HCT116 (cell line): ENCODE measurements around the gene IL17B. TPM values are rescaled to one million over a fixed set of nuclear protein-coding genes. Genes with fewer than 3 reads are reported as not detected.

Experiments used
- ATAC-seq: fragments of 200-7000 bp; cut with Tn5 transposase; 2 replicates; pipeline ENCODE4 v1.9.1; 2020; ENCODE audit warnings: mild to moderate bottlenecking, moderate library complexity
- BruUV-seq: library from RNA; stranded (reverse); fragments of 400-500 nt; replicated peaks from 2 replicates; lab custom pipeline; 2021; lab: Mats Ljungman, UMichigan
- CTCF ChIA-PET: fragments of 300-600 bp; sonication (Branson Sonifier 250); formaldehyde crosslinking; loops from one replicate; lab custom pipeline; 2021; ENCODE audit warnings: antibody characterized with exemption; lab: Charles Lee
- POLR2A ChIA-PET: fragments of 300-600, 350-600 bp; sonication (Branson Sonifier 250); formaldehyde crosslinking; loops from one replicate; lab custom pipeline; 2021; ENCODE audit warnings: antibody characterized with exemption; lab: Charles Lee
- RAD21 ChIA-PET, 2 experiments: fragments of 300-600 bp; sonication (Branson Sonifier 250); formaldehyde crosslinking; loops; one replicate each; lab custom pipeline; 2023; ENCODE audit warnings: low total read pairs in 2 of 2; ENCODE audit not compliant: uncharacterized antibody in 2 of 2, unreplicated experiment in 2 of 2, low non-redundant PET in 1 of 2; lab: Charles Lee
- DNase-seq: peaks from one replicate; pipeline ENCODE4 v3.0.0-alpha.2; 2010; ENCODE audit warnings: low read depth, low spot score
- H2AFZ ChIP-seq: fragments of 200-600 bp; shearing (Covaris generic), sonication (generic); 2 replicates; pipeline ENCODE4 v1.6.1; 2017; ENCODE audit warnings: low read depth, mixed run types, mixed read lengths, antibody characterized with exemption, low read length; ENCODE audit not compliant: poor library complexity, severe bottlenecking
- H3K27ac ChIP-seq: 2 replicates; pipeline ENCODE4 v1.5.1; 2012; ENCODE audit warnings: low read depth, low read length
- H3K27me3 ChIP-seq: fragments of 200-600 bp; sonication (generic); 2 replicates; pipeline ENCODE4 v1.6.1; 2016; ENCODE audit warnings: mixed run types, low read length, mixed read lengths; ENCODE audit not compliant: insufficient read depth
- H3K36me3 ChIP-seq, 2 experiments: fragments of 200-500 bp in 1 of 2; fragments of 200-600 bp in 1 of 2; sonication (Bioruptor generic) in 1 of 2; sonication (generic) in 1 of 2; 2 replicates each; pipeline versions ENCODE4 v1.5.1 to v1.6.1; 2014 to 2016; ENCODE audit warnings: low read length in 2 of 2, inconsistent platforms in 1 of 2, mixed read lengths in 1 of 2, mixed run types in 1 of 2; ENCODE audit not compliant: insufficient read depth in 2 of 2, control insufficient read depth in 1 of 2
- H3K4me1 ChIP-seq, 2 experiments: fragments of 200-600 bp in 1 of 2; sonication (generic) in 1 of 2; 2 replicates each; pipeline versions ENCODE4 v1.5.1 to v1.6.1; 2012 to 2017; ENCODE audit warnings: low read length in 2 of 2, inconsistent platforms in 1 of 2, mild to moderate bottlenecking in 1 of 2, mixed read lengths in 1 of 2, mixed run types in 1 of 2, moderate library complexity in 1 of 2; ENCODE audit not compliant: insufficient read depth in 2 of 2, control insufficient read depth in 1 of 2
- H3K4me2 ChIP-seq: fragments of 200-600 bp; sonication (generic); 2 replicates; pipeline ENCODE4 v1.6.1; 2017; ENCODE audit warnings: mixed run types, low read length, mixed read lengths
- H3K4me3 ChIP-seq, 2 experiments: fragments of 200-600 bp in 1 of 2; sonication (generic) in 1 of 2; replicated peaks in 1 of 2; 2 replicates each; pipeline ENCODE4 v1.5.1; 2011 to 2016; ENCODE audit warnings: low read length in 2 of 2, control low read depth in 1 of 2, low read depth in 1 of 2, mild to moderate bottlenecking in 1 of 2, mixed read lengths in 1 of 2, mixed run types in 1 of 2
- H3K79me2 ChIP-seq: fragments of 200-600 bp; sonication (generic); 2 replicates; pipeline ENCODE4 v1.6.1; 2017; ENCODE audit warnings: mild to moderate bottlenecking, mixed run types, low read length, moderate library complexity, mixed read lengths; ENCODE audit not compliant: insufficient read depth
- H3K9ac ChIP-seq: fragments of 200-600 bp; sonication (generic); 2 replicates; pipeline ENCODE4 v1.6.1; 2016; ENCODE audit warnings: low read length, mixed read lengths
- H3K9me2 ChIP-seq: fragments of 200-600 bp; sonication (generic), shearing (Covaris generic); 2 replicates; pipeline ENCODE4 v1.6.1; 2017; ENCODE audit warnings: mixed run types, mild to moderate bottlenecking, moderate library complexity; ENCODE audit not compliant: insufficient read depth
- H3K9me3 ChIP-seq, 2 experiments: fragments of 200-500 bp in 1 of 2; fragments of 200-600 bp in 1 of 2; sonication (Bioruptor generic) in 1 of 2; sonication (generic) in 1 of 2; 2 replicates each; pipeline ENCODE4 v1.6.1; 2014 to 2017; ENCODE audit warnings: low read length in 2 of 2, mixed read lengths in 2 of 2, inconsistent platforms in 1 of 2, low read depth in 1 of 2, mild to moderate bottlenecking in 1 of 2, mixed run types in 1 of 2, moderate library complexity in 1 of 2; ENCODE audit not compliant: control insufficient read depth in 1 of 2, insufficient read depth in 1 of 2
- H4K20me1 ChIP-seq: fragments of 200-600 bp; sonication (generic), shearing (Covaris generic); 2 replicates; pipeline ENCODE4 v1.6.1; 2017; ENCODE audit warnings: mixed run types, mild to moderate bottlenecking, moderate library complexity; ENCODE audit not compliant: insufficient read depth
- ATF3 ChIP-seq: IDR thresholded peaks from 2 replicates; pipeline ENCODE4 v1.6.1; 2012
- CBX3 ChIP-seq: IDR thresholded peaks from 2 replicates; pipeline ENCODE4 v1.6.1; 2012; ENCODE audit warnings: low read depth
- CTCF ChIP-seq, 3 experiments: fragments of 200-600 bp in 1 of 3; sonication (generic) in 1 of 3; IDR thresholded peaks in 2 of 3; conservative IDR thresholded peaks in 1 of 3; 2 replicates each; pipeline ENCODE4 v1.5.1; 2012 to 2017; ENCODE audit warnings: low read depth in 2 of 3, low read length in 2 of 3, antibody characterized with exemption in 1 of 3, borderline replicate concordance in 1 of 3, control low read depth in 1 of 3, mild to moderate bottlenecking in 1 of 3, mixed read lengths in 1 of 3, mixed run types in 1 of 3, moderate library complexity in 1 of 3; ENCODE audit not compliant: insufficient read depth in 1 of 3
- EZH2 ChIP-seq: fragments of 200-600 bp; sonication (generic); IDR thresholded peaks from 2 replicates; pipeline ENCODE4 v1.6.1; 2017; ENCODE audit warnings: antibody characterized with exemption, mixed run types
- EZH2phosphoT487 ChIP-seq: fragments of 200-600 bp; IDR thresholded peaks from 2 replicates; pipeline ENCODE4 v1.6.1; 2018; ENCODE audit warnings: antibody characterized with exemption, borderline replicate concordance
- FOSL1 ChIP-seq: IDR thresholded peaks from 2 replicates; pipeline ENCODE4 v1.6.1; 2012; ENCODE audit warnings: low read depth
- JUND ChIP-seq: IDR thresholded peaks from 2 replicates; pipeline ENCODE4 v1.6.1; 2012
- POLR2AphosphoS5 ChIP-seq: IDR thresholded peaks from 2 replicates; pipeline ENCODE4 v1.6.1; 2011; ENCODE audit warnings: mild to moderate bottlenecking, low read depth, low read length, moderate library complexity
- REST ChIP-seq: IDR thresholded peaks from 2 replicates; pipeline ENCODE4 v1.6.1; 2012; ENCODE audit warnings: low read depth
- SIN3A ChIP-seq: IDR thresholded peaks from 2 replicates; pipeline ENCODE4 v1.6.1; 2012; ENCODE audit warnings: low read depth
- SRF ChIP-seq: IDR thresholded peaks from 2 replicates; pipeline ENCODE4 v1.6.1; 2012; ENCODE audit warnings: low read depth
- YY1 ChIP-seq: IDR thresholded peaks from 2 replicates; pipeline ENCODE4 v1.6.1; 2011; ENCODE audit warnings: low read length, low read depth, moderate library complexity, mild to moderate bottlenecking; ENCODE audit not compliant: insufficient replicate concordance; ENCODE audit errors: extremely low read depth
- intact Hi-C: fragments of 100-400 bp; cut with micrococcal nuclease; formaldehyde crosslinking; loops from 2 replicates; pipeline ENCODE4 v1.10.0; 2022
- total RNA-seq: library from RNA; stranded (reverse); gene quantifications from one replicate; pipeline ENCODE4 v1.2.1, GENCODE V29; 2021; ENCODE audit not compliant: unreplicated experiment

The IL17B gene
- total RNA-seq, 1 experiment from 2014 or later: 0.81 TPM

- no peak overlapping the region for H3K27ac ChIP-seq
- BruUV-seq: no TSS peak
- no peaks in the 10 kb centered on the region for H3K27me3 ChIP-seq
- no peaks in the 10 kb centered on the region for H4K20me1 ChIP-seq
- CTCF ChIA-PET: no interaction called here
- no peak overlapping the region for H3K4me3 ChIP-seq
- intact Hi-C loops: no loop called here
- no peaks in the 10 kb centered on the region for H3K36me3 ChIP-seq
- TF ChIP-seq SRF (no peak), POLR2AphosphoS5 (no peak), EZH2phosphoT487 (no peak)
- TF ChIP-seq, all 23 proteins: peak for 0
- no peaks in the 10 kb centered on the region for H3K79me2 ChIP-seq
- ATAC-seq (no peak), DNase-seq (no peak)
- no peak overlapping the region for H3K4me2 ChIP-seq
- H3K9ac ChIP-seq: no peak overlapping the region
- no peaks in the 10 kb centered on the region for H3K9me2 ChIP-seq
- H3K4me1 ChIP-seq: no peaks in the 10 kb centered on the region
- no peak overlapping the region for H2AFZ ChIP-seq
- H3K9me3 ChIP-seq: no peaks in the 10 kb centered on the region
- ChIA-PET RAD21 (no interaction called here), POLR2A (no interaction called here)
These were observed 35.4 kb upstream of the IL17B start for GRCh38 chr5:149414405-149415065.

GRCh38 chr5:149413477-149414210 is 34.6 kb upstream of the IL17B start:
- BruUV-seq: no TSS peak
- CTCF ChIA-PET: interaction anchor here (1.3 kb wide), 1 partner anchor 26 kb away, joined by 3 read pairs; no protein-coding TSS in a partner anchor
- POLR2A ChIA-PET: no interaction called here
- TF ChIP-seq EZH2 (no peak), CTCF (IDR thresholded peaks at IDR 0.05 in 2 of 3, conservative IDR thresholded peaks at IDR 0.05 in 1 of 3; ENCODE audit: borderline replicate concordance in 1 of 3, insufficient read depth in 1 of 3, low read depth in 2 of 3, low read length in 2 of 3) (no peak), FOSL1 (no peak), SRF (no peak), SIN3A (no peak), JUND (no peak), CBX3 (no peak), YY1 (no peak), REST (no peak), ATF3 (no peak)

More at GRCh38 chr5:149413477-149414210, 34.6 kb upstream of the IL17B start:
- no peak overlapping the region for H3K4me3 ChIP-seq
- H2AFZ ChIP-seq: no peak overlapping the region
- no peaks in the 10 kb centered on the region for H4K20me1 ChIP-seq
- no peak for ATAC-seq
- H3K9ac ChIP-seq: no peak overlapping the region
- no peaks in the 10 kb centered on the region for H3K9me2 ChIP-seq
- no peaks in the 10 kb centered on the region for H3K27me3 ChIP-seq
- intact Hi-C loops: no loop called here
- H3K4me2 ChIP-seq: no peak overlapping the region
- no peak overlapping the region for H3K27ac ChIP-seq
- H3K9me3 ChIP-seq: no peaks in the 10 kb centered on the region
- RAD21 ChIA-PET: no interaction called here
- H3K4me1 ChIP-seq: no peaks in the 10 kb centered on the region
- no peaks in the 10 kb centered on the region for H3K36me3 ChIP-seq
- H3K79me2 ChIP-seq: no peaks in the 10 kb centered on the region
- no peak for DNase-seq
